RWPE2 (cell line): ENCODE data around the gene BEGAIN.

Source experiments
- ATAC-seq: fragments of 200-7000 bp; cut with Tn5 transposase; 3 replicates; pipeline ENCODE4 v1.9.1; 2021; ENCODE audit warnings: low read depth
- DNase-seq: peaks from one replicate; pipeline ENCODE4 v3.0.0-alpha.2; 2020; ENCODE audit warnings: low spot score
- H3K27ac ChIP-seq: fragments of 450-650 bp; 2 replicates; pipeline ENCODE4 v1.5.1; 2017; ENCODE audit warnings: mild to moderate bottlenecking; ENCODE audit not compliant: poor library complexity, severe bottlenecking
- H3K27me3 ChIP-seq: fragments of 250-450 bp; sonication (Bioruptor Pico); 2 replicates; pipeline ENCODE4 v1.5.1; 2021; ENCODE audit warnings: mild to moderate bottlenecking, moderate library complexity; ENCODE audit not compliant: insufficient read depth, poor library complexity, severe bottlenecking
- H3K36me3 ChIP-seq: fragments of 250-450 bp; sonication (Bioruptor Pico); 2 replicates; pipeline ENCODE4 v1.5.1; 2020; ENCODE audit warnings: low read depth, mild to moderate bottlenecking, moderate library complexity
- H3K4me1 ChIP-seq: fragments of 250-450 bp; sonication (Bioruptor Pico); 2 replicates; pipeline ENCODE4 v1.5.1; 2021; ENCODE audit warnings: mild to moderate bottlenecking, moderate library complexity; ENCODE audit not compliant: insufficient read depth, poor library complexity, severe bottlenecking
- H3K4me3 ChIP-seq: fragments of 250-450 bp; sonication (Bioruptor Pico); 2 replicates; pipeline ENCODE4 v1.5.1; 2021; ENCODE audit warnings: mild to moderate bottlenecking, moderate library complexity; ENCODE audit not compliant: severe bottlenecking
- H3K9me3 ChIP-seq: fragments of 250-450 bp; sonication (Bioruptor Pico); 2 replicates; pipeline ENCODE4 v1.5.1; 2021; ENCODE audit warnings: mild to moderate bottlenecking, moderate library complexity; ENCODE audit not compliant: severe bottlenecking
- CTCF ChIP-seq: fragments of 450-650 bp; IDR thresholded peaks from one replicate; pipeline ENCODE4 v1.5.1; 2017; ENCODE audit warnings: mild to moderate bottlenecking, moderate library complexity; ENCODE audit not compliant: poor library complexity, severe bottlenecking

The BEGAIN gene

GRCh38 chr14:100573757-100574641 is 13.2 kb downstream of the BEGAIN start:
- no peak overlapping the region for H3K4me3 ChIP-seq
- no peaks in the 10 kb centered on the region for H3K36me3 ChIP-seq
- no peaks in the 10 kb centered on the region for H3K9me3 ChIP-seq
- peaks cover 12% of the 10 kb centered on the region for H3K27me3 ChIP-seq
- DNase-seq (no peak), ATAC-seq (no peak)
- TF ChIP-seq CTCF, result no peak
- no peaks in the 10 kb centered on the region for H3K4me1 ChIP-seq
- H3K27ac ChIP-seq, result no peak overlapping the region

GRCh38 chr14:100573002-100573756 is 14.0 kb downstream of the BEGAIN start:
- Histone ChIP-seq H3K27me3 (peaks cover 18% of the 10 kb centered on the region), H3K36me3 (no peaks in the 10 kb centered on the region), H3K27ac (no peak overlapping the region), H3K4me3 (no peak overlapping the region), H3K4me1 (no peaks in the 10 kb centered on the region), H3K9me3 (no peaks in the 10 kb centered on the region)
- no peak for TF ChIP-seq CTCF
- no peak for ATAC-seq
- no peak for DNase-seq

GRCh38 chr14:100572543-100572942 is 14.7 kb downstream of the BEGAIN start:
- no peak overlapping the region for H3K27ac ChIP-seq
- no peak for DNase-seq
- TF ChIP-seq CTCF, result no peak
- H3K9me3 ChIP-seq, result no peaks in the 10 kb centered on the region
- no peak for ATAC-seq
- H3K4me3 ChIP-seq, result no peak overlapping the region
- no peaks in the 10 kb centered on the region for H3K36me3 ChIP-seq
- no peaks in the 10 kb centered on the region for H3K4me1 ChIP-seq
- H3K27me3 ChIP-seq, result peaks cover 20% of the 10 kb centered on the region

- DNase-seq, result no peak
- TF ChIP-seq CTCF, result no peak
- no peak for ATAC-seq
- H3K27me3 ChIP-seq, result peaks cover 24% of the 10 kb centered on the region
- no peaks in the 10 kb centered on the region for H3K9me3 ChIP-seq
- H3K4me1 ChIP-seq, result no peaks in the 10 kb centered on the region
- H3K36me3 ChIP-seq, result no peaks in the 10 kb centered on the region
- H3K4me3 ChIP-seq, result no peak overlapping the region
- no peak overlapping the region for H3K27ac ChIP-seq
Observed at GRCh38 chr14:100571837-100572236, 15.4 kb downstream of the BEGAIN start.
